ENCODE results near the gene AFAP1L1. TPM values are rescaled to one million over a fixed set of nuclear protein-coding genes. Genes with fewer than 3 reads are reported as not detected.
A peak's percentile ranks its signal among the peaks of the same experiment; 100 is the strongest.

Gene AFAP1L1
- total and polyA plus RNA-seq, 9 of the 15 experiments (the other 6 are each of a cell fraction or from before 2014, with no cell fraction given) = 0.01 to 0.12 (median 0.03) TPM; not detected in 4

- WGBS (ENCODE audit: insufficient coverage, low coverage, missing lambda C conversion rate) = 29% methylated on average over 1 of the region's 1 CpG
- in situ Hi-C loops (cut with MboI) = no loop called here
- POLR2A ChIA-PET = interaction anchor here (0.6 to 2.1 kb wide), 9 partner anchors 9 to 560 kb away, joined by 3 to 9 read pairs (median 3); partner anchors contain the start of genes GRPEL2 and PCYOX1L
- no peak for TF ChIP-seq CBFA2T2 (conservative IDR thresholded peaks at IDR 0.05)
- no peak for TF ChIP-seq ZNF398 (CRISPR knock-in tag; IDR thresholded peaks at IDR 0.05)
- TF ChIP-seq MEIS2 (IDR thresholded peaks at IDR 0.05; ENCODE audit: partially characterized antibody) = no peak
- no peak for TF ChIP-seq CXXC5 (CRISPR knock-in tag; IDR thresholded peaks at IDR 0.05)
- TF ChIP-seq PML (IDR thresholded peaks at IDR 0.05; ENCODE audit: low read length) = no peak
- no peak for TF ChIP-seq ESRRA (IDR thresholded peaks at IDR 0.05; ENCODE audit: borderline replicate concordance, low read depth)
- TF ChIP-seq PCBP2 (IDR thresholded peaks at IDR 0.05; ENCODE audit: low read depth, low read length, poor library complexity, severe bottlenecking) = no peak
- 0 out of 4 replicates have a peak, but pooled peaks of 1 of the 2 experiments have one; percentile 39 for TF ChIP-seq RCOR1 (IDR thresholded peaks at IDR 0.05; ENCODE audit: borderline replicate concordance in 1 of 2, low read depth in 2 of 2, low read length in 2 of 2)
- TF ChIP-seq FOXA3 (CRISPR knock-in tag; conservative IDR thresholded peaks at IDR 0.05 in 1 of 2, IDR thresholded peaks at IDR 0.05 in 1 of 2) = no peak
- TF ChIP-seq ZNF311 (CRISPR knock-in tag; IDR thresholded peaks at IDR 0.05) = no peak
- peak; percentile 25 for TF ChIP-seq CBFA2T3 (IDR thresholded peaks at IDR 0.05)
- no peak for TF ChIP-seq ZNF316 (IDR thresholded peaks at IDR 0.05)
- no peak for TF ChIP-seq IRF1 (CRISPR knock-in tag; IDR thresholded peaks at IDR 0.05; ENCODE audit: borderline replicate concordance)
- no peak for TF ChIP-seq NR1H2 (CRISPR knock-in tag; IDR thresholded peaks at IDR 0.05)
- TF ChIP-seq FOSL1 (tag; conservative IDR thresholded peaks at IDR 0.05) = no peak
- no peak for TF ChIP-seq TBL1XR1 (IDR thresholded peaks at IDR 0.05; ENCODE audit: low read length in 2 of 2)
- no peak for TF ChIP-seq ZNF583 (CRISPR knock-in tag; IDR thresholded peaks at IDR 0.05)
Observed at GRCh38 chr5:149366169-149366729, 94.6 kb downstream of the AFAP1L1 start.

More at GRCh38 chr5:149366169-149366729, 94.6 kb downstream of the AFAP1L1 start:
- Histone ChIP-seq H3K4me1 (replicated peaks in 1 of 2; ENCODE audit: control insufficient read depth in 2 of 2, insufficient read depth in 2 of 2, low read length in 2 of 2) (peaks cover 23 to 25% of the 10 kb centered on the region in 2 experiments; a peak in 4 of 5 replicates), H3K4me2 (ENCODE audit: insufficient read depth, low read length) (no peak overlapping the region), H4K20me1 (replicated peaks; ENCODE audit: control insufficient read depth, insufficient read depth, low read length) (no peaks in the 10 kb centered on the region), H3K9me3 (replicated peaks; ENCODE audit: control insufficient read depth, insufficient read depth, low read depth, low read length) (no peaks in the 10 kb centered on the region), H3K4me3 (no peak overlapping the region), H2AFZ (ENCODE audit: low read depth, low read length) (no peak overlapping the region), H3K9me1 (ENCODE audit: control insufficient read depth, insufficient read depth, low read length) (no peaks in the 10 kb centered on the region), H3K27me3 (ENCODE audit: control insufficient read depth in 2 of 2, insufficient read depth in 2 of 2, low read length in 2 of 2) (no peaks in the 10 kb centered on the region), H3K9ac (ENCODE audit: insufficient read depth in 1 of 2, low read depth in 2 of 2, low read length in 2 of 2) (peak overlapping the region in 1 of 2 experiments; percentile 31; a peak in 2 of 4 replicates), H3K27ac (ENCODE audit: extremely low read depth, low read depth, low read length) (no peak overlapping the region), H3K36me3 (ENCODE audit: control insufficient read depth, insufficient read depth, low read length) (no peaks in the 10 kb centered on the region), H3K79me2 (ENCODE audit: control insufficient read depth, insufficient read depth, low read length) (no peaks in the 10 kb centered on the region)
- ATAC-seq = peak; percentile 21; the same call in 2 of the 3 replicates
- intact Hi-C loops (cut with micrococcal nuclease) = loop anchor here (5.0 kb wide), 2 partner anchors 66 to 196 kb away; no protein-coding TSS in a partner anchor
- peak in 1 of 4 experiments; percentile 39 for DNase-seq (ENCODE audit: extremely low read depth in 1 of 4, low spot score in 3 of 4)
- FAIRE-seq = no peak
- BruUV-seq (replicated peaks) = no TSS peak
- CTCF ChIA-PET (ENCODE audit: low intra/inter-chr PET ratio) = interaction anchor here (1.3 to 1.8 kb wide), 2 partner anchors 68 to 198 kb away, joined by 4 to 9 read pairs; no protein-coding TSS in a partner anchor

Measured in K562 (cell line).